Prostate gland (tissue), 2 donors: ENCODE data around the gene RNF167.

Experiments
- POLR2A ChIP-seq: fragments of 450-650 bp; IDR thresholded peaks from one replicate; pipeline ENCODE4 v1.6.1; 2016; ENCODE audit warnings: antibody characterized with exemption, mild to moderate bottlenecking
- TF ChIP-seq, protein P1 (sequence below), 4 experiments: fragments of 200-600 bp in 2 of 4; fragments of 450-650 bp in 2 of 4; sonication (generic) in 2 of 4; IDR thresholded peaks; 1 replicate in 3 of 4; 2 replicates in 1 of 4; pipeline ENCODE4 v1.5.1; 2016 to 2019; ENCODE audit warnings: antibody characterized with exemption in 4 of 4, mild to moderate bottlenecking in 2 of 4, moderate library complexity in 2 of 4

DNA sequence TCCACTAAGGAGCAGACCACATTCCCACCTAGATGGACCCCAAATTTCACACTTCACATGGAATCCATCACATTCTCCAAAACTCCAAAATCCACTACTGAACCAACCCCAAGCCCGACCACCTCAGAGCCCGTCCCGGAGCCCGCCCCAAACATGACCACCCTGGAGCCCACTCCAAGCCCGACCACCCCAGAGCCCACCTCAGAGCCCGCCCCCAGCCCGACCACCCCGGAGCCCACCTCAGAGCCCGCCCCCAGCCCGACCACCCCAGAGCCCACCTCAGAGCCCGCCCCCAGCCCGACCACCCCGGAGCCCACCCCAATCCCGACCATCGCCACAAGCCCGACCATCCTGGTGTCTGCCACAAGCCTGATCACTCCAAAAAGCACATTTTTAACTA lies 6.4 kb upstream of the RNF167 start:
- TF ChIP-seq, protein P1, sequence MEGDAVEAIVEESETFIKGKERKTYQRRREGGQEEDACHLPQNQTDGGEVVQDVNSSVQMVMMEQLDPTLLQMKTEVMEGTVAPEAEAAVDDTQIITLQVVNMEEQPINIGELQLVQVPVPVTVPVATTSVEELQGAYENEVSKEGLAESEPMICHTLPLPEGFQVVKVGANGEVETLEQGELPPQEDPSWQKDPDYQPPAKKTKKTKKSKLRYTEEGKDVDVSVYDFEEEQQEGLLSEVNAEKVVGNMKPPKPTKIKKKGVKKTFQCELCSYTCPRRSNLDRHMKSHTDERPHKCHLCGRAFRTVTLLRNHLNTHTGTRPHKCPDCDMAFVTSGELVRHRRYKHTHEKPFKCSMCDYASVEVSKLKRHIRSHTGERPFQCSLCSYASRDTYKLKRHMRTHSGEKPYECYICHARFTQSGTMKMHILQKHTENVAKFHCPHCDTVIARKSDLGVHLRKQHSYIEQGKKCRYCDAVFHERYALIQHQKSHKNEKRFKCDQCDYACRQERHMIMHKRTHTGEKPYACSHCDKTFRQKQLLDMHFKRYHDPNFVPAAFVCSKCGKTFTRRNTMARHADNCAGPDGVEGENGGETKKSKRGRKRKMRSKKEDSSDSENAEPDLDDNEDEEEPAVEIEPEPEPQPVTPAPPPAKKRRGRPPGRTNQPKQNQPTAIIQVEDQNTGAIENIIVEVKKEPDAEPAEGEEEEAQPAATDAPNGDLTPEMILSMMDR (IDR thresholded peaks at IDR 0.05): no peak
- no peak for TF ChIP-seq POLR2A
